HCT116 (cell line): ENCODE data around the gene SNTG2. TPM values are rescaled to one million over a fixed set of nuclear protein-coding genes. Genes with fewer than 3 reads are reported as not detected.
"Not testable (repeated sequence)": the region's sequence is repeated elsewhere in the genome, so short reads cannot be mapped to it uniquely, and the experiment has no call there.

Experiments used
- ATAC-seq: fragments of 200-7000 bp; cut with Tn5 transposase; 2 replicates; pipeline ENCODE4 v1.9.1; 2020; ENCODE audit warnings: mild to moderate bottlenecking, moderate library complexity
- BruUV-seq: library from RNA; stranded (reverse); fragments of 400-500 nt; replicated peaks from 2 replicates; lab custom pipeline; 2021; lab: Mats Ljungman, UMichigan
- CTCF ChIA-PET: fragments of 300-600 bp; sonication (Branson Sonifier 250); formaldehyde crosslinking; loops from one replicate; lab custom pipeline; 2021; ENCODE audit warnings: antibody characterized with exemption; lab: Charles Lee
- POLR2A ChIA-PET: fragments of 300-600, 350-600 bp; sonication (Branson Sonifier 250); formaldehyde crosslinking; loops from one replicate; lab custom pipeline; 2021; ENCODE audit warnings: antibody characterized with exemption; lab: Charles Lee
- RAD21 ChIA-PET, 2 experiments: fragments of 300-600 bp; sonication (Branson Sonifier 250); formaldehyde crosslinking; loops; one replicate each; lab custom pipeline; 2023; ENCODE audit warnings: low total read pairs in 2 of 2; ENCODE audit not compliant: uncharacterized antibody in 2 of 2, unreplicated experiment in 2 of 2, low non-redundant PET in 1 of 2; lab: Charles Lee
- DNase-seq: peaks from one replicate; pipeline ENCODE4 v3.0.0-alpha.2; 2010; ENCODE audit warnings: low read depth, low spot score
- H2AFZ ChIP-seq: fragments of 200-600 bp; shearing (Covaris generic), sonication (generic); 2 replicates; pipeline ENCODE4 v1.6.1; 2017; ENCODE audit warnings: low read depth, mixed run types, mixed read lengths, antibody characterized with exemption, low read length; ENCODE audit not compliant: poor library complexity, severe bottlenecking
- H3K27ac ChIP-seq: 2 replicates; pipeline ENCODE4 v1.5.1; 2012; ENCODE audit warnings: low read depth, low read length
- H3K27me3 ChIP-seq: fragments of 200-600 bp; sonication (generic); 2 replicates; pipeline ENCODE4 v1.6.1; 2016; ENCODE audit warnings: mixed run types, low read length, mixed read lengths; ENCODE audit not compliant: insufficient read depth
- H3K36me3 ChIP-seq, 2 experiments: fragments of 200-500 bp in 1 of 2; fragments of 200-600 bp in 1 of 2; sonication (Bioruptor generic) in 1 of 2; sonication (generic) in 1 of 2; 2 replicates each; pipeline versions ENCODE4 v1.5.1 to v1.6.1; 2014 to 2016; ENCODE audit warnings: low read length in 2 of 2, inconsistent platforms in 1 of 2, mixed read lengths in 1 of 2, mixed run types in 1 of 2; ENCODE audit not compliant: insufficient read depth in 2 of 2, control insufficient read depth in 1 of 2
- H3K4me1 ChIP-seq, 2 experiments: fragments of 200-600 bp in 1 of 2; sonication (generic) in 1 of 2; 2 replicates each; pipeline versions ENCODE4 v1.5.1 to v1.6.1; 2012 to 2017; ENCODE audit warnings: low read length in 2 of 2, inconsistent platforms in 1 of 2, mild to moderate bottlenecking in 1 of 2, mixed read lengths in 1 of 2, mixed run types in 1 of 2, moderate library complexity in 1 of 2; ENCODE audit not compliant: insufficient read depth in 2 of 2, control insufficient read depth in 1 of 2
- H3K4me2 ChIP-seq: fragments of 200-600 bp; sonication (generic); 2 replicates; pipeline ENCODE4 v1.6.1; 2017; ENCODE audit warnings: mixed run types, low read length, mixed read lengths
- H3K4me3 ChIP-seq, 2 experiments: fragments of 200-600 bp in 1 of 2; sonication (generic) in 1 of 2; replicated peaks in 1 of 2; 2 replicates each; pipeline ENCODE4 v1.5.1; 2011 to 2016; ENCODE audit warnings: low read length in 2 of 2, control low read depth in 1 of 2, low read depth in 1 of 2, mild to moderate bottlenecking in 1 of 2, mixed read lengths in 1 of 2, mixed run types in 1 of 2
- H3K79me2 ChIP-seq: fragments of 200-600 bp; sonication (generic); 2 replicates; pipeline ENCODE4 v1.6.1; 2017; ENCODE audit warnings: mild to moderate bottlenecking, mixed run types, low read length, moderate library complexity, mixed read lengths; ENCODE audit not compliant: insufficient read depth
- H3K9ac ChIP-seq: fragments of 200-600 bp; sonication (generic); 2 replicates; pipeline ENCODE4 v1.6.1; 2016; ENCODE audit warnings: low read length, mixed read lengths
- H3K9me2 ChIP-seq: fragments of 200-600 bp; sonication (generic), shearing (Covaris generic); 2 replicates; pipeline ENCODE4 v1.6.1; 2017; ENCODE audit warnings: mixed run types, mild to moderate bottlenecking, moderate library complexity; ENCODE audit not compliant: insufficient read depth
- H3K9me3 ChIP-seq, 2 experiments: fragments of 200-500 bp in 1 of 2; fragments of 200-600 bp in 1 of 2; sonication (Bioruptor generic) in 1 of 2; sonication (generic) in 1 of 2; 2 replicates each; pipeline ENCODE4 v1.6.1; 2014 to 2017; ENCODE audit warnings: low read length in 2 of 2, mixed read lengths in 2 of 2, inconsistent platforms in 1 of 2, low read depth in 1 of 2, mild to moderate bottlenecking in 1 of 2, mixed run types in 1 of 2, moderate library complexity in 1 of 2; ENCODE audit not compliant: control insufficient read depth in 1 of 2, insufficient read depth in 1 of 2
- H4K20me1 ChIP-seq: fragments of 200-600 bp; sonication (generic), shearing (Covaris generic); 2 replicates; pipeline ENCODE4 v1.6.1; 2017; ENCODE audit warnings: mixed run types, mild to moderate bottlenecking, moderate library complexity; ENCODE audit not compliant: insufficient read depth
- CBX3 ChIP-seq: IDR thresholded peaks from 2 replicates; pipeline ENCODE4 v1.6.1; 2012; ENCODE audit warnings: low read depth
- CEBPB ChIP-seq: IDR thresholded peaks from 2 replicates; pipeline ENCODE4 v1.6.1; 2012; ENCODE audit warnings: low read depth
- EZH2 ChIP-seq: fragments of 200-600 bp; sonication (generic); IDR thresholded peaks from 2 replicates; pipeline ENCODE4 v1.6.1; 2017; ENCODE audit warnings: antibody characterized with exemption, mixed run types
- EZH2phosphoT487 ChIP-seq: fragments of 200-600 bp; IDR thresholded peaks from 2 replicates; pipeline ENCODE4 v1.6.1; 2018; ENCODE audit warnings: antibody characterized with exemption, borderline replicate concordance
- FOSL1 ChIP-seq: IDR thresholded peaks from 2 replicates; pipeline ENCODE4 v1.6.1; 2012; ENCODE audit warnings: low read depth
- POLR2A ChIP-seq: IDR thresholded peaks from 2 replicates; pipeline ENCODE4 v1.7.0; 2011; ENCODE audit warnings: borderline replicate concordance; ENCODE audit not compliant: insufficient read depth, insufficient read length; ENCODE audit errors: extremely low read depth
- RAD21 ChIP-seq: IDR thresholded peaks from 2 replicates; pipeline ENCODE4 v1.6.1; 2012; ENCODE audit warnings: low read depth, mild to moderate bottlenecking
- SIN3A ChIP-seq: IDR thresholded peaks from 2 replicates; pipeline ENCODE4 v1.6.1; 2012; ENCODE audit warnings: low read depth
- TCF7L2 ChIP-seq: IDR thresholded peaks from 2 replicates; pipeline ENCODE4 v1.7.0; 2011; ENCODE audit warnings: borderline replicate concordance, inconsistent platforms; ENCODE audit not compliant: insufficient read depth, insufficient read length; ENCODE audit errors: extremely low read depth
- ZFX ChIP-seq: fragments of 450-650 bp; IDR thresholded peaks from 2 replicates; pipeline ENCODE4 v1.6.1; 2017
- intact Hi-C: fragments of 100-400 bp; cut with micrococcal nuclease; formaldehyde crosslinking; loops from 2 replicates; pipeline ENCODE4 v1.10.0; 2022
- total RNA-seq: library from RNA; stranded (reverse); gene quantifications from one replicate; pipeline ENCODE4 v1.2.1, GENCODE V29; 2021; ENCODE audit not compliant: unreplicated experiment
- TF ChIP-seq, protein P1 (sequence below): IDR thresholded peaks from 2 replicates; pipeline ENCODE4 v1.6.1; 2012; ENCODE audit warnings: low read depth
- TF ChIP-seq, protein P2 (sequence below): IDR thresholded peaks from 2 replicates; pipeline ENCODE4 v1.6.1; 2012

The SNTG2 gene
- total RNA-seq, 1 experiment from 2014 or later, result not detected

DNA sequence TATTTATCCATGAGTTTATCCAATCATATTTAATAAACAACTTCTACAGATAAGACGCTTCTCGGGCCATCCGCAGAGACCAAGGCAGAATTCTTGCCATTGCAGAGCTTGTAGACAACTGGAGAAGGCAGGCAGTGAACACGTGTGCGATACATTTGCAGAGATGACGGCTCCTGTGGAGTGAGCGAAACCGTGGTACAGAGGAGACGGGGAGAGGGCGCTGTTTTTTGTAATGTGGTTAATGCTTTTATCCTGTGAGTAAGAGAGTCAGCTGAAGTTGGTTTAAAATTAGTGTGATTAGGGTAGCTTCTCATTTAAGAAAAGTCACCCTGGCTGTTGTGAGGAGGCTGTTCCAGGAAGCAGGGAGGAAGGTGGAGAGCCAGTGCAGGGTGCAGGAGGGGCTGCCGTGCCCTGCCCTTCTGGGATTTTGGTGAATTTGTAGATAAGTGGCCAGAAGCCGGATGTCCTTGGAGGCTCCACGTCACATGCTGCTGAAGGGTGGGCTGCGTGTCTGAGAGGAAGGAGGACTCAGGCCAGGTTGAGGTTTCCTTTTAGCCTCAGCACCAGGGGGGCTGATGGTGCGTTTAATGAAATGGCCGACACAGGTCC lies 151.4 kb downstream of the SNTG2 start (continued):
- TF ChIP-seq, protein P1, sequence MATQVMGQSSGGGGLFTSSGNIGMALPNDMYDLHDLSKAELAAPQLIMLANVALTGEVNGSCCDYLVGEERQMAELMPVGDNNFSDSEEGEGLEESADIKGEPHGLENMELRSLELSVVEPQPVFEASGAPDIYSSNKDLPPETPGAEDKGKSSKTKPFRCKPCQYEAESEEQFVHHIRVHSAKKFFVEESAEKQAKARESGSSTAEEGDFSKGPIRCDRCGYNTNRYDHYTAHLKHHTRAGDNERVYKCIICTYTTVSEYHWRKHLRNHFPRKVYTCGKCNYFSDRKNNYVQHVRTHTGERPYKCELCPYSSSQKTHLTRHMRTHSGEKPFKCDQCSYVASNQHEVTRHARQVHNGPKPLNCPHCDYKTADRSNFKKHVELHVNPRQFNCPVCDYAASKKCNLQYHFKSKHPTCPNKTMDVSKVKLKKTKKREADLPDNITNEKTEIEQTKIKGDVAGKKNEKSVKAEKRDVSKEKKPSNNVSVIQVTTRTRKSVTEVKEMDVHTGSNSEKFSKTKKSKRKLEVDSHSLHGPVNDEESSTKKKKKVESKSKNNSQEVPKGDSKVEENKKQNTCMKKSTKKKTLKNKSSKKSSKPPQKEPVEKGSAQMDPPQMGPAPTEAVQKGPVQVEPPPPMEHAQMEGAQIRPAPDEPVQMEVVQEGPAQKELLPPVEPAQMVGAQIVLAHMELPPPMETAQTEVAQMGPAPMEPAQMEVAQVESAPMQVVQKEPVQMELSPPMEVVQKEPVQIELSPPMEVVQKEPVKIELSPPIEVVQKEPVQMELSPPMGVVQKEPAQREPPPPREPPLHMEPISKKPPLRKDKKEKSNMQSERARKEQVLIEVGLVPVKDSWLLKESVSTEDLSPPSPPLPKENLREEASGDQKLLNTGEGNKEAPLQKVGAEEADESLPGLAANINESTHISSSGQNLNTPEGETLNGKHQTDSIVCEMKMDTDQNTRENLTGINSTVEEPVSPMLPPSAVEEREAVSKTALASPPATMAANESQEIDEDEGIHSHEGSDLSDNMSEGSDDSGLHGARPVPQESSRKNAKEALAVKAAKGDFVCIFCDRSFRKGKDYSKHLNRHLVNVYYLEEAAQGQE, result no peak
- TF ChIP-seq ZFX (no peak), FOSL1 (no peak), TCF7L2 (no peak), CBX3 (no peak), SIN3A (no peak), RAD21 (no peak), EZH2 (no peak), EZH2phosphoT487 (no peak), POLR2A (no peak), CEBPB (no peak)
- TF ChIP-seq, protein P2, sequence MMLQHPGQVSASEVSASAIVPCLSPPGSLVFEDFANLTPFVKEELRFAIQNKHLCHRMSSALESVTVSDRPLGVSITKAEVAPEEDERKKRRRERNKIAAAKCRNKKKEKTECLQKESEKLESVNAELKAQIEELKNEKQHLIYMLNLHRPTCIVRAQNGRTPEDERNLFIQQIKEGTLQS, result no peak

DNA sequence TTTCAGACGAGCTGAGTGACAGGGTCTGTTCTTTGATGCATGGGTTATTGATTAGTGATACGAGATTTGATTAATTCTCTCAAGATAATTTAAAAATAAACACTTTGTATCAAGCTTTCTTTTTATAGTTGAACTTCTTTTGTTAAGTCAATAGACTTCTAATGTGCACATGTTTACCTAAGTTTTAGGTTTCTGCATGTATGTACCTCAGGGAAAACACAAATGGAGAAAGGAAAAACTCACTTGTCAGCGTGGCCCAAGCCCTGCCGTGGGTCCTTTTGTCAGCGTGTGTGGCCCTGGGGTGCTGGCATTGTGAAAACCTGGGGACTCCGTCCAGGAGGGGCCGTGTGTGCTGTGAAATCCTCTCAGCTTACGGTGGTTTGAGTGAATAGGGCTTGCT lies 153.7 kb downstream of the SNTG2 start:
- RAD21 ChIA-PET, result no interaction called here
- DNase-seq (no peak), ATAC-seq (no peak)
- H4K20me1 ChIP-seq, result no peaks in the 10 kb centered on the region
- intact Hi-C loops, result no loop called here
- no peaks in the 10 kb centered on the region for H3K79me2 ChIP-seq
- no peaks in the 10 kb centered on the region for H3K9me2 ChIP-seq
- no peaks in the 10 kb centered on the region for H3K9me3 ChIP-seq
- H3K27me3 ChIP-seq, result no peaks in the 10 kb centered on the region; the same call in 1 of the 2 replicates
- TF ChIP-seq, protein P1, result no peak
- no peak for TF ChIP-seq EZH2phosphoT487
- no peak for TF ChIP-seq TCF7L2
- TF ChIP-seq ZFX, result no peak
- H2AFZ ChIP-seq, result no peak overlapping the region
- CTCF ChIA-PET, result no interaction called here
- H3K4me2 ChIP-seq, result no peak overlapping the region
- no TSS peak for BruUV-seq
- no peaks in the 10 kb centered on the region for H3K4me1 ChIP-seq
- no peak overlapping the region for H3K9ac ChIP-seq
- no peak overlapping the region for H3K27ac ChIP-seq
- POLR2A ChIA-PET, result no interaction called here
- no peaks in the 10 kb centered on the region for H3K36me3 ChIP-seq
- H3K4me3 ChIP-seq, result no peak overlapping the region

DNA sequence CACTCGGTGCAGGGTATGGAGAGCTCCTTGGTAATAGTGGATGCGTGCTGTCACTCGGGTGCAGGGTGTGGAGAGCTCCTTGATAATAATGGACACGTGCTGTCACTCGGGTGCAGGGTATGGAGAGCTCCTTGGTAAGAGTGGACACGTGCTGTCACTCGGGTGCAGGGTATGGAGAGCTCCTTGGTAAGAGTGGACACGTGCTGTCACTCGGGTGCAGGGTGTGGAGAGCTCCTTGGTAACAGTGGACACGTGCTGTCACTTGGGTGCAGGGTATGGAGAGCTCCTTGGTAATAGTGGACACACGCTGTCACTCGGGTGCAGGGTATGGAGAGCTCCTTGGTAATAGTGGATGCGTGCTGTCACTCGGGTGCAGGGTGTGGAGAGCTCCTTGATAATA lies 155.7 kb downstream of the SNTG2 start:
- RAD21 ChIA-PET, H3K4me2 ChIP-seq, POLR2A ChIA-PET, H3K9me3 ChIP-seq, H3K9me2 ChIP-seq, H3K27ac ChIP-seq, ATAC-seq, H3K9ac ChIP-seq, H3K79me2 ChIP-seq, H3K27me3 ChIP-seq, DNase-seq, CTCF ChIA-PET, H2AFZ ChIP-seq, intact Hi-C loops, H3K4me3 ChIP-seq, H3K4me1 ChIP-seq, BruUV-seq, H4K20me1 ChIP-seq, H3K36me3 ChIP-seq: not testable (repeated sequence)
